Prostate gland (tissue), 2 donors: ENCODE measurements around the gene SLC5A1.

Experiments used
- CTCF ChIP-seq, 4 experiments: fragments of 200-600 bp in 2 of 4; fragments of 450-650 bp in 2 of 4; sonication (generic) in 2 of 4; IDR thresholded peaks; 1 replicate in 3 of 4; 2 replicates in 1 of 4; pipeline ENCODE4 v1.5.1; 2016 to 2019; ENCODE audit warnings: antibody characterized with exemption in 4 of 4, mild to moderate bottlenecking in 2 of 4, moderate library complexity in 2 of 4
- POLR2AphosphoS5 ChIP-seq: sonication (generic); formaldehyde crosslinking; IDR thresholded peaks from one replicate; pipeline ENCODE4 v1.6.1; 2017; ENCODE audit warnings: antibody characterized with exemption

- no peak for TF ChIP-seq POLR2AphosphoS5
- no peak for TF ChIP-seq CTCF (IDR thresholded peaks at IDR 0.05)
These were observed 26.7 kb downstream of the SLC5A1 start for GRCh38 chr22:32069579-32070372.
